BE2C (cell line): ENCODE data around the gene GAREM1.

Experiments used
- DNase-seq: peaks from one replicate; pipeline ENCODE4 v3.0.0-alpha.2; 2020
- H3K27me3 ChIP-seq: fragments of 250-450 bp; sonication (Bioruptor Pico); 2 replicates; pipeline ENCODE4 v1.5.1; 2020; ENCODE audit warnings: mild to moderate bottlenecking
- H3K36me3 ChIP-seq: fragments of 250-450 bp; sonication (Bioruptor Pico); 2 replicates; pipeline ENCODE4 v1.5.1; 2020; ENCODE audit warnings: mild to moderate bottlenecking
- H3K4me1 ChIP-seq: fragments of 250-450 bp; sonication (Bioruptor Pico); 2 replicates; pipeline ENCODE4 v1.5.1; 2020
- H3K4me3 ChIP-seq: 2 replicates; pipeline ENCODE4 v1.5.1; 2011; ENCODE audit warnings: low read depth, low read length
- H3K9me3 ChIP-seq: fragments of 250-450 bp; sonication (Bioruptor Pico); 2 replicates; pipeline ENCODE4 v1.5.1; 2020
- CTCF ChIP-seq: IDR thresholded peaks from 2 replicates; pipeline ENCODE4 v1.5.1; 2012; ENCODE audit warnings: mild to moderate bottlenecking, low read depth, low read length

The GAREM1 gene

GRCh38 chr18:32290810-32291209, 179.9 kb downstream of the GAREM1 start:
- H3K36me3 ChIP-seq = no peaks in the 10 kb centered on the region
- H3K4me1 ChIP-seq = no peaks in the 10 kb centered on the region
- no peak for TF ChIP-seq CTCF
- H3K4me3 ChIP-seq = no peak overlapping the region
- no peaks in the 10 kb centered on the region for H3K27me3 ChIP-seq
- H3K9me3 ChIP-seq = no peaks in the 10 kb centered on the region
- DNase-seq = no peak

- DNase-seq = peak; percentile 23
- peak; percentile 48 for TF ChIP-seq CTCF
- Histone ChIP-seq H3K4me3 (no peak overlapping the region), H3K36me3 (no peaks in the 10 kb centered on the region), H3K27me3 (no peaks in the 10 kb centered on the region), H3K9me3 (no peaks in the 10 kb centered on the region), H3K4me1 (no peaks in the 10 kb centered on the region)
Observed at GRCh38 chr18:32289483-32290075, 181.1 kb downstream of the GAREM1 start.

- Histone ChIP-seq H3K4me3 (no peak overlapping the region), H3K27me3 (no peaks in the 10 kb centered on the region), H3K36me3 (no peaks in the 10 kb centered on the region), H3K4me1 (no peaks in the 10 kb centered on the region), H3K9me3 (no peaks in the 10 kb centered on the region)
- no peak for DNase-seq
- TF ChIP-seq CTCF = no peak
Observed at GRCh38 chr18:32287873-32288272, 182.8 kb downstream of the GAREM1 start.

GRCh38 chr18:32287249-32287648, 183.4 kb downstream of the GAREM1 start:
- no peaks in the 10 kb centered on the region for H3K27me3 ChIP-seq
- H3K36me3 ChIP-seq = no peaks in the 10 kb centered on the region
- DNase-seq = no peak
- no peaks in the 10 kb centered on the region for H3K9me3 ChIP-seq
- no peak overlapping the region for H3K4me3 ChIP-seq
- TF ChIP-seq CTCF = no peak
- H3K4me1 ChIP-seq = no peaks in the 10 kb centered on the region

- H3K4me3 ChIP-seq = no peak overlapping the region
- H3K36me3 ChIP-seq = no peaks in the 10 kb centered on the region
- TF ChIP-seq CTCF = no peak
- no peak for DNase-seq
- no peaks in the 10 kb centered on the region for H3K27me3 ChIP-seq
- no peaks in the 10 kb centered on the region for H3K9me3 ChIP-seq
- no peaks in the 10 kb centered on the region for H3K4me1 ChIP-seq
Observed at GRCh38 chr18:32286749-32287148, 183.9 kb downstream of the GAREM1 start.

GRCh38 chr18:32284284-32284683, 186.4 kb downstream of the GAREM1 start:
- Histone ChIP-seq H3K4me1 (no peaks in the 10 kb centered on the region), H3K36me3 (no peaks in the 10 kb centered on the region), H3K27me3 (no peaks in the 10 kb centered on the region), H3K4me3 (no peak overlapping the region), H3K9me3 (no peaks in the 10 kb centered on the region)
- TF ChIP-seq CTCF = no peak
- DNase-seq = no peak
